B cell (primary cell): Measurements from ENCODE around the gene AGAP1. TPM values are rescaled to one million over a fixed set of nuclear protein-coding genes. Genes with fewer than 3 reads are reported as not detected.

ENCODE experiments used
- ATAC-seq: fragments of 200-7000 bp; cut with Tn5 transposase; one replicate; pipeline ENCODE4 v1.10.0; 2021; ENCODE audit warnings: low read depth, mild to moderate bottlenecking, moderate number of reproducible peaks, moderate library complexity
- CTCF ChIA-PET: fragments of 350-600 bp; sonication (Branson Sonifier 250); formaldehyde crosslinking; loops from one replicate; lab custom pipeline; 2021; ENCODE audit warnings: antibody characterized with exemption, inconsistent platforms; lab: Charles Lee
- POLR2A ChIA-PET: fragments of 350-600 bp; sonication (Branson Sonifier 250); formaldehyde crosslinking; loops from one replicate; lab custom pipeline; 2021; ENCODE audit warnings: antibody characterized with exemption; lab: Charles Lee
- DNase-seq: peaks from one replicate; pipeline ENCODE4 v3.0.0; 2013
- H2AFZ ChIP-seq: 2 replicates; pipeline ENCODE4 v1.6.1; 2012; ENCODE audit warnings: mild to moderate bottlenecking, low read depth, low read length; ENCODE audit not compliant: insufficient read depth, poor library complexity, severe bottlenecking
- H3K27ac ChIP-seq, 2 donors: 1 replicate in 1 of 2; 2 replicates in 1 of 2; pipeline ENCODE4 v1.5.1; 2012 to 2013; ENCODE audit warnings: low read length in 2 of 2, mild to moderate bottlenecking in 2 of 2, moderate library complexity in 1 of 2
- H3K27me3 ChIP-seq, 4 experiments: fragments of 200-600 bp in 1 of 4; sonication (generic) in 1 of 4; replicated peaks in 1 of 4; 1 replicate in 2 of 4; 2 replicates in 2 of 4; pipeline versions ENCODE4 v1.6.1 to v1.7.0; 2013 to 2016; ENCODE audit warnings: low read length in 3 of 4, mild to moderate bottlenecking in 2 of 4, mixed read lengths in 1 of 4, moderate library complexity in 1 of 4; ENCODE audit not compliant: insufficient read depth in 4 of 4, control insufficient read depth in 3 of 4; ENCODE audit errors: control extremely low read depth in 1 of 4
- H3K36me3 ChIP-seq, 2 experiments: replicated peaks in 1 of 2; 1 replicate in 1 of 2; 2 replicates in 1 of 2; pipeline versions ENCODE4 v1.6.1 to v1.7.1; 2013; ENCODE audit warnings: low read length in 1 of 2; ENCODE audit not compliant: insufficient read depth in 2 of 2, control insufficient read depth in 1 of 2; ENCODE audit errors: control extremely low read depth in 1 of 2, extremely low read depth in 1 of 2
- H3K4me1 ChIP-seq, 2 donors: fragments of 200-600 bp in 1 of 2; sonication (generic) in 1 of 2; 1 replicate in 1 of 2; 2 replicates in 1 of 2; pipeline versions ENCODE4 v1.5.1 to v1.6.1; 2013 to 2017; ENCODE audit warnings: low read length in 2 of 2; ENCODE audit not compliant: control insufficient read depth in 2 of 2, insufficient read depth in 2 of 2
- H3K4me2 ChIP-seq: replicated peaks from 2 replicates; pipeline ENCODE3; 2012; ENCODE audit warnings: mild to moderate bottlenecking, low read depth, low read length; ENCODE audit not compliant: poor library complexity, severe bottlenecking
- H3K4me3 ChIP-seq, 5 experiments: fragments of 200-600 bp in 1 of 5; sonication (generic) in 1 of 5; 1 replicate in 3 of 5; 2 replicates in 2 of 5; pipeline versions ENCODE4 v1.5.1 to v1.7.0; 2011 to 2016; ENCODE audit warnings: low read length in 4 of 5, mild to moderate bottlenecking in 4 of 5, low read depth in 2 of 5, control low read depth in 1 of 5, moderate library complexity in 1 of 5; ENCODE audit not compliant: insufficient read depth in 1 of 5; ENCODE audit errors: control extremely low read depth in 1 of 5, extremely low read depth in 1 of 5
- H3K79me2 ChIP-seq: fragments of 200-600 bp; sonication (generic); one replicate; pipeline ENCODE4 v1.6.0; 2016; ENCODE audit warnings: low read length; ENCODE audit not compliant: control insufficient read depth, insufficient read depth
- H3K9ac ChIP-seq: fragments of 200-600 bp; sonication (generic); 2 replicates; pipeline ENCODE4 v1.6.1; 2017; ENCODE audit warnings: mild to moderate bottlenecking, low read length, moderate library complexity
- H3K9me3 ChIP-seq, 3 donors: one replicate each; pipeline versions ENCODE4 v1.6.1 to v1.7.1; 2013; ENCODE audit warnings: low read length in 2 of 3; ENCODE audit not compliant: control insufficient read depth in 2 of 3, insufficient read depth in 1 of 3; ENCODE audit errors: control extremely low read depth in 1 of 3
- H4K20me1 ChIP-seq: 2 replicates; pipeline ENCODE4 v1.6.0; 2012; ENCODE audit warnings: mild to moderate bottlenecking, low read length; ENCODE audit not compliant: insufficient read depth, control insufficient read depth, poor library complexity, severe bottlenecking
- H3K27ac Mint-ChIP-seq: one replicate; pipeline ENCODE4 v1.8.0; 2021; ENCODE audit warnings: mixed read lengths
- H3K27me3 Mint-ChIP-seq: one replicate; pipeline ENCODE4 v1.8.0; 2021; ENCODE audit warnings: mixed read lengths
- H3K4me1 Mint-ChIP-seq: one replicate; pipeline ENCODE4 v1.8.0; 2021; ENCODE audit warnings: mixed read lengths
- H3K4me3 Mint-ChIP-seq: one replicate; pipeline ENCODE4 v1.8.0; 2021; ENCODE audit warnings: mixed read lengths
- H3K9me3 Mint-ChIP-seq: one replicate; pipeline ENCODE4 v1.8.0; 2022; ENCODE audit warnings: mixed read lengths; ENCODE audit not compliant: insufficient read depth
- EZH2 ChIP-seq: IDR thresholded peaks from 2 replicates; pipeline ENCODE4 v1.6.1; 2012; ENCODE audit warnings: borderline replicate concordance, low read depth, mild to moderate bottlenecking, moderate library complexity, low read length; ENCODE audit not compliant: insufficient read depth, poor library complexity, severe bottlenecking
- WGBS: methylation state at CpG from one replicate; pipeline ENCODE4 v1.1.5; 2013; ENCODE audit warnings: missing lambda C conversion rate; ENCODE audit not compliant: insufficient coverage; 5-methylcytosine and 5-hydroxymethylcytosine counted together
- intact Hi-C: fragments of 100-400 bp; cut with micrococcal nuclease; formaldehyde crosslinking; loops from one replicate; pipeline ENCODE4 v1.10.0; 2022
- polyA plus RNA-seq: library from polyadenylated mRNA; depleted of rRNA; stranded (reverse); fragments of >200 nt; gene quantifications from 2 replicates; pipeline ENCODE4 v1.2.3, GENCODE V29; 2012
- total RNA-seq, 2 donors: library from RNA; stranded (reverse); fragments of 120-200 nt in 1 of 2; gene quantifications; 1 replicate in 1 of 2; 2 replicates in 1 of 2; pipeline versions ENCODE4 v1.2.3 to v1.2.4, GENCODE V29; 2013 to 2022
- TF ChIP-seq, protein P1 (sequence below): fragments of 200-600 bp; IDR thresholded peaks from one replicate; pipeline ENCODE4 v1.8.0; 2022; ENCODE audit warnings: antibody characterized with exemption, mild to moderate bottlenecking

AGAP1 gene
- total and polyA plus RNA-seq, 2 donors (not counting 1 experiment from before 2014, with no cell fraction given), result 0.01 TPM; not detected in 1

DNA sequence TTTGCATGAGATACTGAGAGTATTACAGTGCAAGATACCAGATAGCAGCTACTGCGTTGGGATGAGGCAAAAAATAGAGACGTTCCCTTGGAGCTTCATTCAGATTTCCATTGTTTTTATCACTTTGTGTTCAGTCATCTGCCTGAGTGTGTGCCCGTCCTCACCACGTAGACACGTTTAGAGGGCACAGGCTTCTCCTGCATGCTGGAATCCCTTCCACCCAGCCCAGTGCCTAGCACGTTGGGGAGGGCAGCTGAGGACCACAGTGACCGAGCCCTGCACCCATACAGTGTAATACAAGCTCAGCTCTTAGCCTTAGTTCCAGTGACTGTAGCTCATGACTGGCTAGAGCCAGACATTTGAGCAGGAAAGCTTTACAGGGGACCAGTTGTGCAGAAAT, 539.6 kb downstream of the AGAP1 start:
- no peak for DNase-seq
- Mint-ChIP-seq H3K27ac (no peak overlapping the region), H3K4me1 (no peaks in the 10 kb centered on the region), H3K9me3 (no peaks in the 10 kb centered on the region), H3K27me3 (no peaks in the 10 kb centered on the region), H3K4me3 (no peak overlapping the region)
- H3K4me3 ChIP-seq, result no peak overlapping the region
- 90% methylated on average over 6 of the region's 7 CpGs for WGBS
- POLR2A ChIA-PET, result no interaction called here
- no peaks in the 10 kb centered on the region for H3K36me3 ChIP-seq
- no peak overlapping the region for H3K4me2 ChIP-seq
- CTCF ChIA-PET, result interaction anchor here (0.7 kb wide), 1 partner anchor 601 kb away, joined by 5 read pairs; no protein-coding TSS in a partner anchor
- H3K27me3 ChIP-seq, result no peaks in the 10 kb centered on the region
- H3K9ac ChIP-seq, result no peak overlapping the region
- H2AFZ ChIP-seq, result no peak overlapping the region
- intact Hi-C loops, result no loop called here
- H4K20me1 ChIP-seq, result no peaks in the 10 kb centered on the region
- TF ChIP-seq EZH2, result no peak
- TF ChIP-seq, protein P1, sequence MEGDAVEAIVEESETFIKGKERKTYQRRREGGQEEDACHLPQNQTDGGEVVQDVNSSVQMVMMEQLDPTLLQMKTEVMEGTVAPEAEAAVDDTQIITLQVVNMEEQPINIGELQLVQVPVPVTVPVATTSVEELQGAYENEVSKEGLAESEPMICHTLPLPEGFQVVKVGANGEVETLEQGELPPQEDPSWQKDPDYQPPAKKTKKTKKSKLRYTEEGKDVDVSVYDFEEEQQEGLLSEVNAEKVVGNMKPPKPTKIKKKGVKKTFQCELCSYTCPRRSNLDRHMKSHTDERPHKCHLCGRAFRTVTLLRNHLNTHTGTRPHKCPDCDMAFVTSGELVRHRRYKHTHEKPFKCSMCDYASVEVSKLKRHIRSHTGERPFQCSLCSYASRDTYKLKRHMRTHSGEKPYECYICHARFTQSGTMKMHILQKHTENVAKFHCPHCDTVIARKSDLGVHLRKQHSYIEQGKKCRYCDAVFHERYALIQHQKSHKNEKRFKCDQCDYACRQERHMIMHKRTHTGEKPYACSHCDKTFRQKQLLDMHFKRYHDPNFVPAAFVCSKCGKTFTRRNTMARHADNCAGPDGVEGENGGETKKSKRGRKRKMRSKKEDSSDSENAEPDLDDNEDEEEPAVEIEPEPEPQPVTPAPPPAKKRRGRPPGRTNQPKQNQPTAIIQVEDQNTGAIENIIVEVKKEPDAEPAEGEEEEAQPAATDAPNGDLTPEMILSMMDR, result no peak
- no peak overlapping the region for H3K27ac ChIP-seq
- ATAC-seq, result no peak
- H3K4me1 ChIP-seq, result no peaks in the 10 kb centered on the region
- peaks cover 0 to 12% (median 0%) of the 10 kb centered on the region in 3 donors for H3K9me3 ChIP-seq
- H3K79me2 ChIP-seq, result no peaks in the 10 kb centered on the region

DNA sequence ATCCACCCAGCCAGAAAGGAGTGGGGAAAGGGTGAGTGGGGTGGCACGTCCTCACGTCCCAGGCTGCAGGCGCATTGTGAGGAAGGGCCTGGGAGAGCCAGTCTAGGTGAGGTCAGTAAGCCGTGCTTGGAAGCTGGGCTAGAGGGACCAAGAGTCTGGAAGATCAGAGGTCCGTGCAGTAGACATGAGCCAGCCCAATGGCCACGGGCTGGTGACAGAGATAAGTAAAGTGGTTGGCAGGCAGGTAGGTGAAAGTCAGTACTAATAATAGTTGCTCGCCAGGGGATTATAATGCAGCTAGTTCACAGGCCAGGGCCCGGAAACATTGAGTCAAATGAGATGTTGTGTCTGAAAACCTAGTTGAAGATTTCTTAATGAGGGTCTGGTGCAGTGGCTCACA, 541.1 kb downstream of the AGAP1 start:
- no peak overlapping the region for H3K4me3 Mint-ChIP-seq
- H3K4me1 Mint-ChIP-seq, result no peaks in the 10 kb centered on the region
- ATAC-seq (no peak), DNase-seq (no peak)
- 80% methylated on average over 8 of the region's 8 CpGs for WGBS
- intact Hi-C loops, result no loop called here
- Histone ChIP-seq H3K9me3 (peaks cover 0 to 12% (median 0%) of the 10 kb centered on the region in 3 donors), H3K9ac (no peak overlapping the region), H3K27me3 (no peaks in the 10 kb centered on the region), H3K4me1 (no peaks in the 10 kb centered on the region), H3K27ac (no peak overlapping the region), H3K4me3 (no peak overlapping the region), H2AFZ (no peak overlapping the region), H3K4me2 (no peak overlapping the region), H3K79me2 (no peaks in the 10 kb centered on the region), H4K20me1 (no peaks in the 10 kb centered on the region), H3K36me3 (no peaks in the 10 kb centered on the region)
- H3K9me3 Mint-ChIP-seq, result no peaks in the 10 kb centered on the region
- ChIA-PET POLR2A (no interaction called here), CTCF (no interaction called here)
- H3K27me3 Mint-ChIP-seq, result no peaks in the 10 kb centered on the region
- no peak for TF ChIP-seq EZH2
- TF ChIP-seq, protein P1, result no peak
- H3K27ac Mint-ChIP-seq, result no peak overlapping the region
